Astrocyte (in vitro differentiated cells and primary cell): Measurements from ENCODE around the gene PRKD2.

Source experiments
- EZH2 ChIP-seq: IDR thresholded peaks from 2 replicates; pipeline ENCODE4 v1.6.1; 2012; ENCODE audit warnings: mild to moderate bottlenecking, low read length, inconsistent platforms; ENCODE audit not compliant: insufficient read depth
- TF ChIP-seq, protein P1 (sequence below): IDR thresholded peaks from 2 replicates; pipeline ENCODE4 v1.5.1; 2011; ENCODE audit warnings: low read depth, mild to moderate bottlenecking, inconsistent platforms, low read length, moderate library complexity; ENCODE audit not compliant: insufficient read depth

GRCh38 chr19:46745521-46746280, 28.8 kb upstream of the PRKD2 start, which contains the start of gene FKRP:
- TF ChIP-seq, protein P1, sequence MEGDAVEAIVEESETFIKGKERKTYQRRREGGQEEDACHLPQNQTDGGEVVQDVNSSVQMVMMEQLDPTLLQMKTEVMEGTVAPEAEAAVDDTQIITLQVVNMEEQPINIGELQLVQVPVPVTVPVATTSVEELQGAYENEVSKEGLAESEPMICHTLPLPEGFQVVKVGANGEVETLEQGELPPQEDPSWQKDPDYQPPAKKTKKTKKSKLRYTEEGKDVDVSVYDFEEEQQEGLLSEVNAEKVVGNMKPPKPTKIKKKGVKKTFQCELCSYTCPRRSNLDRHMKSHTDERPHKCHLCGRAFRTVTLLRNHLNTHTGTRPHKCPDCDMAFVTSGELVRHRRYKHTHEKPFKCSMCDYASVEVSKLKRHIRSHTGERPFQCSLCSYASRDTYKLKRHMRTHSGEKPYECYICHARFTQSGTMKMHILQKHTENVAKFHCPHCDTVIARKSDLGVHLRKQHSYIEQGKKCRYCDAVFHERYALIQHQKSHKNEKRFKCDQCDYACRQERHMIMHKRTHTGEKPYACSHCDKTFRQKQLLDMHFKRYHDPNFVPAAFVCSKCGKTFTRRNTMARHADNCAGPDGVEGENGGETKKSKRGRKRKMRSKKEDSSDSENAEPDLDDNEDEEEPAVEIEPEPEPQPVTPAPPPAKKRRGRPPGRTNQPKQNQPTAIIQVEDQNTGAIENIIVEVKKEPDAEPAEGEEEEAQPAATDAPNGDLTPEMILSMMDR: no peak
- no peak for TF ChIP-seq EZH2
